A549 (cell line): ENCODE results near the gene GSG1L.

Source experiments
- EHMT2 ChIP-seq: fragments of 200-600 bp; sonication (generic); IDR thresholded peaks from 2 replicates; pipeline ENCODE4 v1.6.1; 2016; ENCODE audit warnings: antibody characterized with exemption, low read depth, mild to moderate bottlenecking, moderate library complexity
- FOXS1 ChIP-seq: fragments of 250-450 bp; sonication (Bioruptor Pico); IDR thresholded peaks from 2 replicates; pipeline ENCODE4 v1.5.0; 2020; ENCODE audit warnings: mild to moderate bottlenecking, moderate library complexity
- HDAC2 ChIP-seq: fragments of 200-600 bp; sonication (generic); IDR thresholded peaks from 2 replicates; pipeline ENCODE4 v1.6.1; 2016
- HOXA7 ChIP-seq: fragments of 250-450 bp; sonication (Bioruptor Pico); IDR thresholded peaks from 2 replicates; pipeline ENCODE4 v1.5.0; 2020; ENCODE audit warnings: mild to moderate bottlenecking, moderate library complexity
- KDM5A ChIP-seq: fragments of 200-600 bp; sonication (generic); IDR thresholded peaks from 2 replicates; pipeline ENCODE4 v1.6.1; 2016; ENCODE audit warnings: antibody characterized with exemption, mild to moderate bottlenecking
- MAFK ChIP-seq: fragments of 450-650 bp; IDR thresholded peaks from 2 replicates; pipeline ENCODE4 v1.6.1; 2014; ENCODE audit not compliant: partially characterized antibody
- POLR2A ChIP-seq: IDR thresholded peaks from 2 replicates; pipeline ENCODE4 v1.6.1; 2012; ENCODE audit warnings: mild to moderate bottlenecking, low read length
- RNF2 ChIP-seq: fragments of 200-600 bp; sonication (generic); IDR thresholded peaks from 2 replicates; pipeline ENCODE4 v1.6.1; 2016; ENCODE audit warnings: low read depth, mild to moderate bottlenecking, antibody characterized with exemption, moderate library complexity, borderline replicate concordance
- TF ChIP-seq, protein P1 (sequence below): IDR thresholded peaks from 2 replicates; pipeline ENCODE4 v1.6.1; 2012
- TF ChIP-seq, protein P2 (sequence below): fragments of >200 bp; sonication (Bioruptor Twin); formaldehyde crosslinking; IDR thresholded peaks from 3 replicates; pipeline ENCODE4 v1.5.1; 2016
- TF ChIP-seq, protein P3 (sequence below): fragments of 450-650 bp; IDR thresholded peaks from 2 replicates; pipeline ENCODE4 v1.6.1; 2014; ENCODE audit warnings: antibody characterized with exemption
- TF ChIP-seq, protein P4 (sequence below): IDR thresholded peaks from 2 replicates; pipeline ENCODE4 v1.6.1; 2012

DNA sequence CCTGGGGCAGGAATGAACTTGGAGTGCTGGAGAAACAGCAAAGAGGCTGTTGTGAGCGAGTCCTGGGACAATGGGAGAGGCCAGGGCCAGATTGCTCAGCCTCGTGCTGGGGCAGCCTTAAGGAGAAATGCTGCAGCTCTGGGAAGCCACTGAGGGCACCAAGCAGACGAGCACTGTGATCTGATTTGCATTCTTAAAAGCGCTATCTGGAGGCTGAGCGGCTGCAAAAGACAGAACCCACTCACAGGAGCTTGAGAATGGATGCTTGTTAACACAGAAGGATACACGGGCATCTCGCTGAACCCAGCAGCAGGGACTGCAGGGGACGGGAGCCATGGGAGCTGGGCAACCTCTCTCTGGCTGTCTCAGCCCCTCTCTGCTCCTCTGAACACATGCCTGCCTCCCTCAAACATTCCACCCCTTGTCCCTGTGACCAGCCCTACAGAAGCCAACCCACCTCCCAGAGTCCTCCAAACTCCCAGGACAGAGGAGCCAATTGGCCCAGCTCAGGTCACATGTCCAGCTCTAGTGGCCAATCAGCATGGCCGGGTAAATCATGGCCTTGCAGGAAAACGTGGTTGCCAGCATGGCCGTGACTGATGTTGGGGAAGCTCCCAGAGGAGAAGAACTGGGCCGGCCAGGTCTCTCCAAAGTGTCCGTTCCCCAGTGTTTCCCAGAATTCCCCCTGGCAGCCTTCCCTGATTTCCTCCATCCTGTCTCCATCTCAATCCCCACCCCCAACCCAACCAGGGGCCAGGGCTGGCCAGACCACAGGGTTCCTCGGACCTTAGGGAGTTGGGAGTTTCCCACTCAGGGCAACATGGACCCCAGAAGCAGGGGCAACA is 60.3 kb downstream of the GSG1L start:
- TF ChIP-seq RNF2: no peak
- TF ChIP-seq FOXS1 (CRISPR knock-in tag): no peak
- TF ChIP-seq, protein P1, sequence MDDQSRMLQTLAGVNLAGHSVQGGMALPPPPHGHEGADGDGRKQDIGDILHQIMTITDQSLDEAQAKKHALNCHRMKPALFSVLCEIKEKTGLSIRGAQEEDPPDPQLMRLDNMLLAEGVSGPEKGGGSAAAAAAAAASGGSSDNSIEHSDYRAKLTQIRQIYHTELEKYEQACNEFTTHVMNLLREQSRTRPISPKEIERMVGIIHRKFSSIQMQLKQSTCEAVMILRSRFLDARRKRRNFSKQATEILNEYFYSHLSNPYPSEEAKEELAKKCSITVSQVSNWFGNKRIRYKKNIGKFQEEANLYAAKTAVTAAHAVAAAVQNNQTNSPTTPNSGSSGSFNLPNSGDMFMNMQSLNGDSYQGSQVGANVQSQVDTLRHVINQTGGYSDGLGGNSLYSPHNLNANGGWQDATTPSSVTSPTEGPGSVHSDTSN: no peak
- TF ChIP-seq, protein P2, sequence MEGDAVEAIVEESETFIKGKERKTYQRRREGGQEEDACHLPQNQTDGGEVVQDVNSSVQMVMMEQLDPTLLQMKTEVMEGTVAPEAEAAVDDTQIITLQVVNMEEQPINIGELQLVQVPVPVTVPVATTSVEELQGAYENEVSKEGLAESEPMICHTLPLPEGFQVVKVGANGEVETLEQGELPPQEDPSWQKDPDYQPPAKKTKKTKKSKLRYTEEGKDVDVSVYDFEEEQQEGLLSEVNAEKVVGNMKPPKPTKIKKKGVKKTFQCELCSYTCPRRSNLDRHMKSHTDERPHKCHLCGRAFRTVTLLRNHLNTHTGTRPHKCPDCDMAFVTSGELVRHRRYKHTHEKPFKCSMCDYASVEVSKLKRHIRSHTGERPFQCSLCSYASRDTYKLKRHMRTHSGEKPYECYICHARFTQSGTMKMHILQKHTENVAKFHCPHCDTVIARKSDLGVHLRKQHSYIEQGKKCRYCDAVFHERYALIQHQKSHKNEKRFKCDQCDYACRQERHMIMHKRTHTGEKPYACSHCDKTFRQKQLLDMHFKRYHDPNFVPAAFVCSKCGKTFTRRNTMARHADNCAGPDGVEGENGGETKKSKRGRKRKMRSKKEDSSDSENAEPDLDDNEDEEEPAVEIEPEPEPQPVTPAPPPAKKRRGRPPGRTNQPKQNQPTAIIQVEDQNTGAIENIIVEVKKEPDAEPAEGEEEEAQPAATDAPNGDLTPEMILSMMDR: no peak
- TF ChIP-seq HDAC2: no peak
- TF ChIP-seq, protein P3, sequence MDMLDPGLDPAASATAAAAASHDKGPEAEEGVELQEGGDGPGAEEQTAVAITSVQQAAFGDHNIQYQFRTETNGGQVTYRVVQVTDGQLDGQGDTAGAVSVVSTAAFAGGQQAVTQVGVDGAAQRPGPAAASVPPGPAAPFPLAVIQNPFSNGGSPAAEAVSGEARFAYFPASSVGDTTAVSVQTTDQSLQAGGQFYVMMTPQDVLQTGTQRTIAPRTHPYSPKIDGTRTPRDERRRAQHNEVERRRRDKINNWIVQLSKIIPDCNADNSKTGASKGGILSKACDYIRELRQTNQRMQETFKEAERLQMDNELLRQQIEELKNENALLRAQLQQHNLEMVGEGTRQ: no peak
- no peak for TF ChIP-seq HOXA7 (CRISPR knock-in tag)
- TF ChIP-seq EHMT2: no peak
- TF ChIP-seq MAFK: no peak
- TF ChIP-seq POLR2A: no peak
- no peak for TF ChIP-seq KDM5A
- TF ChIP-seq, protein P4, sequence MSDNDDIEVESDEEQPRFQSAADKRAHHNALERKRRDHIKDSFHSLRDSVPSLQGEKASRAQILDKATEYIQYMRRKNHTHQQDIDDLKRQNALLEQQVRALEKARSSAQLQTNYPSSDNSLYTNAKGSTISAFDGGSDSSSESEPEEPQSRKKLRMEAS: no peak
